PC-3 (cell line): Measurements from ENCODE around the gene ATF6B. TPM values are rescaled to one million over a fixed set of nuclear protein-coding genes. Genes with fewer than 3 reads are reported as not detected.
A peak's percentile ranks its signal among the peaks of the same experiment; 100 is the strongest.

ENCODE experiments used
- ATAC-seq: fragments of 200-7000 bp; cut with Tn5 transposase; 2 replicates; pipeline ENCODE4 v1.9.1; 2020; ENCODE audit warnings: mild to moderate bottlenecking, moderate library complexity
- Bru-seq: library from RNA; stranded (reverse); fragments of 400-500 nt; gene quantifications from one replicate; lab custom pipeline; 2021; lab: Mats Ljungman, UMichigan
- BruChase-seq, 2 experiments: library from RNA; stranded (reverse); fragments of 400-500 nt; gene quantifications; one replicate each; lab custom pipeline; 2021; lab: Mats Ljungman, UMichigan
- BruUV-seq: library from RNA; stranded (reverse); fragments of 400-500 nt; replicated peaks from 2 replicates; lab custom pipeline; 2021; lab: Mats Ljungman, UMichigan
- CTCF ChIA-PET: fragments of 300-600 bp; sonication (Branson Sonifier 250); formaldehyde crosslinking; loops from one replicate; lab custom pipeline; 2022; ENCODE audit warnings: antibody characterized with exemption; lab: Charles Lee
- POLR2A ChIA-PET: fragments of 300-600 bp; sonication (Branson Sonifier 250); formaldehyde crosslinking; loops from one replicate; lab custom pipeline; 2022; ENCODE audit warnings: antibody characterized with exemption; ENCODE audit not compliant: unreplicated experiment; lab: Charles Lee
- DNase-seq: peaks from one replicate; pipeline ENCODE4 v3.0.0-alpha.2; 2015
- H2AFZ ChIP-seq: fragments of 300-600 bp; sonication (generic); 2 replicates; pipeline ENCODE4 v1.6.0; 2016; ENCODE audit warnings: antibody characterized with exemption, low read length
- H3F3A ChIP-seq: fragments of 300-600 bp; sonication (generic); one replicate; pipeline ENCODE4 v1.6.0; 2017; ENCODE audit warnings: antibody characterized with exemption, low read length, control low read depth, mild to moderate bottlenecking; ENCODE audit not compliant: unreplicated experiment
- H3K27ac ChIP-seq: fragments of 300-600 bp; sonication (generic); 2 replicates; pipeline ENCODE4 v1.5.1; 2016; ENCODE audit warnings: mild to moderate bottlenecking, low read length
- H3K27me3 ChIP-seq: fragments of 300-600 bp; sonication (generic); 2 replicates; pipeline ENCODE4 v1.6.1; 2016; ENCODE audit warnings: low read length, mixed read lengths
- H3K36me3 ChIP-seq: fragments of 300-600 bp; sonication (generic); 2 replicates; pipeline ENCODE4 v1.6.1; 2016; ENCODE audit warnings: low read depth, mixed run types, low read length, mixed read lengths
- H3K4me1 ChIP-seq: fragments of 300-600 bp; sonication (generic); 2 replicates; pipeline ENCODE4 v1.5.1; 2016; ENCODE audit warnings: low read length; ENCODE audit not compliant: insufficient read depth
- H3K4me2 ChIP-seq: fragments of 300-600 bp; sonication (generic); 2 replicates; pipeline ENCODE4 v1.6.0; 2016; ENCODE audit warnings: low read length
- H3K4me3 ChIP-seq: fragments of 300-600 bp; sonication (generic); 2 replicates; pipeline ENCODE4 v1.5.1; 2016; ENCODE audit warnings: mild to moderate bottlenecking, low read length, mixed read lengths
- H3K79me2 ChIP-seq: fragments of 300-600 bp; sonication (generic); 2 replicates; pipeline ENCODE4 v1.6.1; 2017; ENCODE audit warnings: low read length, mixed read lengths
- H3K9ac ChIP-seq: fragments of 300-600 bp; sonication (generic); 2 replicates; pipeline ENCODE4 v1.6.0; 2016; ENCODE audit warnings: mild to moderate bottlenecking, low read length
- H3K9me2 ChIP-seq: fragments of 300-600 bp; sonication (generic); replicated peaks from 2 replicates; pipeline ENCODE4 v1.6.1; 2016; ENCODE audit warnings: mixed run types, low read length, mixed read lengths
- H3K9me3 ChIP-seq: fragments of 300-600 bp; sonication (generic); 2 replicates; pipeline ENCODE4 v1.6.1; 2016; ENCODE audit warnings: low read length, mixed read lengths
- H4K20me1 ChIP-seq: fragments of 300-600 bp; sonication (generic); 2 replicates; pipeline ENCODE4 v1.6.1; 2016; ENCODE audit warnings: low read length, mixed read lengths
- CTCF ChIP-seq: fragments of 300-600 bp; sonication (generic); conservative IDR thresholded peaks from 2 replicates; pipeline ENCODE4 v1.5.1; 2017; ENCODE audit warnings: antibody characterized with exemption, low read depth, mild to moderate bottlenecking, low read length
- EZH2 ChIP-seq: fragments of 300-600 bp; sonication (generic); IDR thresholded peaks from one replicate; pipeline ENCODE4 v1.6.1; 2017; ENCODE audit warnings: antibody characterized with exemption, mild to moderate bottlenecking, low read length; ENCODE audit not compliant: unreplicated experiment
- EZH2phosphoT487 ChIP-seq: fragments of 300-600 bp; sonication (generic); IDR thresholded peaks from 2 replicates; pipeline ENCODE4 v1.6.1; 2018; ENCODE audit warnings: mild to moderate bottlenecking, antibody characterized with exemption, low read length, borderline replicate concordance
- intact Hi-C: fragments of 100-400 bp; cut with micrococcal nuclease; formaldehyde crosslinking; loops from 2 replicates; pipeline ENCODE4 v1.9.0; 2023
- long read RNA-seq: library from polyadenylated mRNA; unstranded; transcript quantifications from one replicate; pipeline ENCODE4 v2.0.0, GENCODE V29; 2021; ENCODE audit not compliant: unreplicated experiment
- total RNA-seq: library from RNA; depleted of rRNA; stranded (reverse); fragments of >200 nt; gene quantifications from 2 replicates; pipeline ENCODE4 v1.2.3, GENCODE V29; 2014; rRNA removed

Gene ATF6B
- total RNA-seq (33.4 and 35.7 TPM in 2 replicates), Bru-seq, nascent RNA (percentile 86 among the genes with signal in this experiment), BruChase-seq, experiment 1, labeled RNA remaining after a 6-hour chase (percentile 84 among the genes with signal in this experiment), BruChase-seq, experiment 2, labeled RNA remaining after a 2-hour chase (percentile 84 among the genes with signal in this experiment)
- long read RNA-seq, transcript ATF6B-216 (8 exons, 1,176 nt) = major isoform, 15 of 55 reads
- long read RNA-seq, partial matches to known transcripts = 23 of 55 reads
- long read RNA-seq, other reads (novel, unspliced or antisense) = 8 of 55 reads

DNA sequence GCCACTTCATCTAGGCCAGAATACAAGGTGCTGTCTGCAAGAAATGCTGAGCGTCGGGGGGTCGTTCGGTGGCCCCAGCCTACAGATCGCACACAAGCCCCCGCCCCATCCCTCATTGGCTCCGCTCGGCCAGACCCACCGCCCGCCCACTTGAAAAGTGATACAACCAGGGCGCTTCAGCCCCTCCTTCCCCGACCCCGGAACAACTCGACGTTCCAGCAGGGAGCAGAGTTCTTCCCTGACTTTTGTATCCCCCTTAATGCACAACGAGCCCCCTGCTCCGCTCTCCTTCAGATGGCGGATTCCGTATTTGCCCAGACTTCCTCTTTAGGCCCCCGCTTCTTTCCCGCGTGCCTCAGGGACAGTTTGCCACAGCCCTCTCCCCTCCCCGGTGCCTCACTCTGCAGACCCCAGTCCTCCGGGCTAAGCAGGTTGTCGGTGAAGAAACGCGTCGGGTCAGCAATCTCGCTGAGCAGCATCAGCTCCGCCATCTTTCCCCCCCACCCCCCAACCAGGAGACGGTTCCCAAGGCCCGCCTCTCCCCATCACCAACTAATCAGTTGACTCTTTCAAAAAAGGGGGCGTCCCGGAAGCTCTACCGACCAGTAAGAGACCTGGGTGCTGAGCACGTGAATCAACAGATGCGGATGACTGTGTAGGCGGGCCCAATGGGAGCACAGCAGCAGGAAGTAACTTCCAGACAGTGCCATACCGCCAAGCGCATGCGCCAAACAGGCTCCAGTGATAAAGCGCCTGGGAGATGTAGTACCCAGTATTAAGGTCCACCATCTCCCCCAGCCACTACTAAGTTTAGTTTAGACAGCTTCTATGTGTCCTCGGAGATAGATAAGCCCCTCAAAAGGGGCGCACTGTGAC lies at the start of gene ATF6B:
Gene ATF6B, minus strand, starts transcription at position 530 of the 876 bp plus-strand sequence. Its CDS starts 39 bp downstream, at position 491.
- H3K9me2 ChIP-seq = no peaks in the 10 kb centered on the region
- peak within 1 kb of the TSS; percentile 91 for H2AFZ ChIP-seq
- ATAC-seq = peak; percentile 89
- no TSS peak for BruUV-seq
- ChIA-PET CTCF (interaction anchor here (0.6 to 1.4 kb wide), 4 partner anchors 9 to 1187 kb away, joined by 3 to 5 read pairs (median 3); partner anchors contain the start of gene MUCL3), POLR2A (interaction anchor here (0.5 to 3.1 kb wide), 5 partner anchors 13 to 230 kb away, joined by 3 to 24 read pairs (median 7); partner anchors contain the start of gene EHMT2)
- H3K4me1 ChIP-seq = peaks cover 25% of the 10 kb centered on the region
- no peaks in the 10 kb centered on the region for H3F3A ChIP-seq
- no peaks in the 10 kb centered on the region for H3K36me3 ChIP-seq
- no peaks in the 10 kb centered on the region for H3K27me3 ChIP-seq
- H3K79me2 ChIP-seq = peaks cover 38% of the 10 kb centered on the region
- peak; percentile 98 for DNase-seq
- H3K9ac ChIP-seq = peak within 1 kb of the TSS; percentile 87
- no peaks in the 10 kb centered on the region for H4K20me1 ChIP-seq
- no peaks in the 10 kb centered on the region for H3K9me3 ChIP-seq
- TF ChIP-seq EZH2phosphoT487 (no peak), CTCF (no peak), EZH2 (no peak)
- H3K4me3 ChIP-seq = peak within 1 kb of the TSS; percentile 90
- peak within 1 kb of the TSS; percentile 47 for H3K27ac ChIP-seq
- intact Hi-C loops = loop anchor here (1.0 to 2.0 kb wide), 2 partner anchors 13 to 67 kb away; no protein-coding TSS in a partner anchor
- H3K4me2 ChIP-seq = peak within 1 kb of the TSS; percentile 93

DNA sequence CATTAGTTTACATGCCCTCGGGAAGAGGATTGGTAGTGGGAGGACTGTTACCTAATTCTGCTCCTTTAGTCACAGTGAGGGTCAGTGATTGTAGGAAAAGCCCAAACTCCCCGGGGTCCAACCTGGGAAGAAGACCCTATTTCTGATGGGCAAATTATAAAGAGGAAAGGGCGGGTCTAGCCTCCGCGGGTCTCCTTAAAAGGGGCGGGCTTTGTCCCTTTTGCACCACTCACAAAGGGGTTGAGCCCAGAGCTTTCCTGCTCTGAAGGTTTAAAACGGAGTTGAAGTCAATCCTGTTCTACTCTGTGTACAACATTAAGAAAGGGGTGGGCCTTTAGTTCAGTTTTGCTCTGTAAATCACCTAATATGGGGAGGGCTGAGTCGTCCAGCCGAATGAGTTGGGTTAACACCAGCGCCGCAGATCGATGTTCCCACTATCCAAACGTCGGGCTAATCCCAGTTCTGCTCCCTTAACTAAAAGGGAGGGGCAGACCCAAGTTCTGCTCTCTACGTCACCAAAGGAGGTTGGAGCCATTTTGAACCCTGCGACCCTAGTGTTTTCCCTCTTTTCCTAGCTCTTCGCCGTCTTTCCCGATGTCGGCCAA lies 49.2 kb upstream of the ATF6B start:
- H3K4me1 ChIP-seq = peaks cover 33% of the 10 kb centered on the region
- peak overlapping the region; percentile 81 for H3K9ac ChIP-seq
- H3K9me3 ChIP-seq = no peaks in the 10 kb centered on the region
- BruUV-seq = TSS peak; percentile 71
- intact Hi-C loops = loop anchor here (5.0 kb wide), 1 partner anchor 220 kb away; the partner anchor contains the start of genes NELFE and SKIC2
- no peaks in the 10 kb centered on the region for H4K20me1 ChIP-seq
- H2AFZ ChIP-seq = peak overlapping the region; percentile 95
- peaks cover 5% of the 10 kb centered on the region for H3K36me3 ChIP-seq
- TF ChIP-seq EZH2 (no peak), CTCF (no peak), EZH2phosphoT487 (no peak)
- H3F3A ChIP-seq = no peaks in the 10 kb centered on the region
- H3K4me3 ChIP-seq = peak overlapping the region; percentile 94
- ChIA-PET POLR2A (interaction anchor here (0.6 to 1.0 kb wide), 2 partner anchors 19 to 84 kb away, joined by 3 read pairs; no protein-coding TSS in a partner anchor), CTCF (interaction anchor here (0.5 to 1.1 kb wide), 2 partner anchors 18 to 63 kb away, joined by 4 to 9 read pairs; no protein-coding TSS in a partner anchor)
- no peaks in the 10 kb centered on the region for H3K9me2 ChIP-seq
- no peaks in the 10 kb centered on the region for H3K27me3 ChIP-seq
- DNase-seq = no peak
- peak overlapping the region; percentile 83 for H3K27ac ChIP-seq
- ATAC-seq = peak; percentile 6
- peaks cover 33% of the 10 kb centered on the region for H3K79me2 ChIP-seq
- H3K4me2 ChIP-seq = peak overlapping the region; percentile 93
